Parathyroid adenoma (tissue), 2 donors: ENCODE data around the gene PHACTR2.

Experiments
- H2AFZ ChIP-seq: fragments of 300-600 bp; sonication (generic); one replicate; pipeline ENCODE4 v1.7.0; 2017; ENCODE audit warnings: antibody characterized with exemption, mild to moderate bottlenecking
- H3K27ac ChIP-seq: fragments of 300-600 bp; sonication (generic); one replicate; pipeline ENCODE4 v1.7.0; 2017
- H3K27me3 ChIP-seq: fragments of 300-600 bp; sonication (generic); one replicate; pipeline ENCODE4 v1.7.0; 2017; ENCODE audit warnings: low read length; ENCODE audit not compliant: control insufficient read depth, insufficient read depth
- H3K36me3 ChIP-seq: fragments of 300-600 bp; sonication (generic); one replicate; pipeline ENCODE4 v1.7.0; 2017; ENCODE audit warnings: low read length; ENCODE audit not compliant: control insufficient read depth, insufficient read depth
- H3K4me1 ChIP-seq: fragments of 300-600 bp; sonication (generic); one replicate; pipeline ENCODE4 v1.7.0; 2017; ENCODE audit warnings: control low read depth
- H3K4me2 ChIP-seq: fragments of 300-600 bp; sonication (generic); one replicate; pipeline ENCODE4 v1.7.0; 2017; ENCODE audit warnings: low read length
- H3K4me3 ChIP-seq: fragments of 300-600 bp; sonication (generic); one replicate; pipeline ENCODE4 v1.7.0; 2017; ENCODE audit warnings: low read depth, low read length
- H3K79me2 ChIP-seq: fragments of 300-600 bp; sonication (generic); one replicate; pipeline ENCODE4 v1.7.0; 2017; ENCODE audit warnings: control low read depth
- H3K9ac ChIP-seq: fragments of 300-600 bp; sonication (generic); one replicate; pipeline ENCODE4 v1.7.0; 2017; ENCODE audit warnings: mild to moderate bottlenecking
- H3K9me3 ChIP-seq: fragments of 300-600 bp; sonication (generic); one replicate; pipeline ENCODE4 v1.7.0; 2017; ENCODE audit warnings: low read length; ENCODE audit not compliant: control insufficient read depth
- CTCF ChIP-seq: fragments of 300-600 bp; sonication (generic); IDR thresholded peaks from one replicate; pipeline ENCODE4 v1.7.0; 2017; ENCODE audit warnings: antibody characterized with exemption, mild to moderate bottlenecking
- donor health status: primary hyperparathyroidism.

Gene PHACTR2

GRCh38 chr6:143680141-143680540 lies 2.4 kb downstream of the PHACTR2 start:
- no peaks in the 10 kb centered on the region for H3K9me3 ChIP-seq
- TF ChIP-seq CTCF: no peak
- H3K27me3 ChIP-seq: no peaks in the 10 kb centered on the region
- H3K4me1 ChIP-seq: peaks cover 7% of the 10 kb centered on the region
- no peak overlapping the region for H3K4me2 ChIP-seq
- no peak overlapping the region for H3K4me3 ChIP-seq
- H3K9ac ChIP-seq: no peak overlapping the region
- H3K27ac ChIP-seq: no peak overlapping the region
- no peak overlapping the region for H2AFZ ChIP-seq
- peaks cover 38% of the 10 kb centered on the region for H3K79me2 ChIP-seq
- no peaks in the 10 kb centered on the region for H3K36me3 ChIP-seq

GRCh38 chr6:143682805-143683204 lies 5.0 kb downstream of the PHACTR2 start:
- Histone ChIP-seq H3K4me2 (no peak overlapping the region), H3K4me3 (no peak overlapping the region), H3K79me2 (peaks cover 45% of the 10 kb centered on the region), H3K27ac (no peak overlapping the region), H3K9ac (no peak overlapping the region), H3K4me1 (no peaks in the 10 kb centered on the region), H3K27me3 (no peaks in the 10 kb centered on the region), H3K9me3 (no peaks in the 10 kb centered on the region), H3K36me3 (no peaks in the 10 kb centered on the region), H2AFZ (no peak overlapping the region)
- no peak for TF ChIP-seq CTCF

- H3K4me2 ChIP-seq: no peak overlapping the region
- H3K36me3 ChIP-seq: no peaks in the 10 kb centered on the region
- H3K27ac ChIP-seq: no peak overlapping the region
- no peak for TF ChIP-seq CTCF
- no peaks in the 10 kb centered on the region for H3K9me3 ChIP-seq
- no peak overlapping the region for H3K9ac ChIP-seq
- H3K27me3 ChIP-seq: no peaks in the 10 kb centered on the region
- no peaks in the 10 kb centered on the region for H3K4me1 ChIP-seq
- H2AFZ ChIP-seq: no peak overlapping the region
- H3K4me3 ChIP-seq: no peak overlapping the region
- H3K79me2 ChIP-seq: peaks cover 48% of the 10 kb centered on the region
These were observed 6.7 kb downstream of the PHACTR2 start for GRCh38 chr6:143684486-143684885.

DNA sequence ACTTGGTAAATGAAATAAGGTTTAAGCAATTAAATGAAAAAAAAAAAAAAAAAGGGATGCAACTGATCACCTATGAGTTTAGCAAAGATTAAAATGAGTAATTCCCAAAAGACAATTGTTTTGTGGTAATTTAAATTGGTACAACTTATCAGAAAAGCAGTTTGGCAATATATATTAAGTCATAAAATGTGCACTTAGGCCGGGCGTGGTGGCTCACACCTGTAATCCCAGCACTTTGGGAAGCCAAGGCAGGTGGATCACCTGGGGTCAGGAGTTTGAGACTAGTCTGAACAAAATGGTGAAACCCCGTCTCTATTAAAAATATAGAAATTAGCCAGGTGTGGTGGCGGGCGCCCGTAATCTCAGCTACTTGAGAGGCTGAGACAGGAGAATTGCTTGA lies 7.9 kb downstream of the PHACTR2 start:
- H3K4me1 ChIP-seq: no peaks in the 10 kb centered on the region
- TF ChIP-seq CTCF: no peak
- H3K79me2 ChIP-seq: peaks cover 53% of the 10 kb centered on the region
- H3K9ac ChIP-seq: no peak overlapping the region
- no peak overlapping the region for H3K27ac ChIP-seq
- no peaks in the 10 kb centered on the region for H3K36me3 ChIP-seq
- H3K4me2 ChIP-seq: no peak overlapping the region
- H3K4me3 ChIP-seq: no peak overlapping the region
- no peaks in the 10 kb centered on the region for H3K27me3 ChIP-seq
- H2AFZ ChIP-seq: no peak overlapping the region
- no peaks in the 10 kb centered on the region for H3K9me3 ChIP-seq

GRCh38 chr6:143687591-143687990 lies 9.8 kb downstream of the PHACTR2 start:
- Histone ChIP-seq H3K27ac (no peak overlapping the region), H2AFZ (no peak overlapping the region), H3K4me1 (no peaks in the 10 kb centered on the region), H3K9ac (no peak overlapping the region), H3K36me3 (no peaks in the 10 kb centered on the region), H3K4me3 (no peak overlapping the region), H3K79me2 (peaks cover 42% of the 10 kb centered on the region), H3K9me3 (no peaks in the 10 kb centered on the region), H3K4me2 (no peak overlapping the region), H3K27me3 (no peaks in the 10 kb centered on the region)
- TF ChIP-seq CTCF: no peak
